MM.1S (cell line): ENCODE data around the gene ANKRD34B.

ENCODE experiments used
- DNase-seq: peaks from one replicate; pipeline ENCODE4 v3.0.0-alpha.2; 2015
- H2AFZ ChIP-seq: fragments of 300-600 bp; sonication (generic); 2 replicates; pipeline ENCODE4 v1.6.0; 2016; ENCODE audit warnings: antibody characterized with exemption, low read length
- H3F3A ChIP-seq: fragments of 300-600 bp; sonication (generic); 2 replicates; pipeline ENCODE4 v1.6.1; 2016; ENCODE audit warnings: mild to moderate bottlenecking, antibody characterized with exemption, low read length, moderate library complexity, mixed read lengths; ENCODE audit not compliant: insufficient read depth
- H3K27ac ChIP-seq: fragments of 300-600 bp; sonication (generic); 2 replicates; pipeline ENCODE4 v1.5.1; 2016; ENCODE audit warnings: mild to moderate bottlenecking, low read length
- H3K27me3 ChIP-seq: fragments of 300-600 bp; sonication (generic); replicated peaks from 2 replicates; pipeline ENCODE4 v1.6.0; 2016; ENCODE audit warnings: low read length; ENCODE audit not compliant: insufficient read depth
- H3K36me3 ChIP-seq: fragments of 300-600 bp; sonication (generic); replicated peaks from 2 replicates; pipeline ENCODE4 v1.6.1; 2016; ENCODE audit warnings: mild to moderate bottlenecking, low read length, mixed read lengths; ENCODE audit not compliant: insufficient read depth
- H3K4me1 ChIP-seq: fragments of 300-600 bp; sonication (generic); 2 replicates; pipeline ENCODE4 v1.6.1; 2016; ENCODE audit warnings: low read length, mixed read lengths
- H3K4me2 ChIP-seq: fragments of 300-600 bp; sonication (generic); 2 replicates; pipeline ENCODE4 v1.6.0; 2016; ENCODE audit warnings: low read depth, low read length
- H3K4me3 ChIP-seq: fragments of 300-600 bp; sonication (generic); 2 replicates; pipeline ENCODE4 v1.5.1; 2016; ENCODE audit warnings: low read length, mixed read lengths
- H3K79me2 ChIP-seq: fragments of 300-600 bp; sonication (generic); 2 replicates; pipeline ENCODE4 v1.6.1; 2016; ENCODE audit warnings: mixed run types, low read length, mixed read lengths
- H3K9ac ChIP-seq: fragments of 300-600 bp; sonication (generic); 2 replicates; pipeline ENCODE4 v1.6.1; 2016; ENCODE audit warnings: low read length, mixed read lengths
- H3K9me2 ChIP-seq: fragments of 300-600 bp; sonication (generic); replicated peaks from 2 replicates; pipeline ENCODE4 v1.6.1; 2016; ENCODE audit warnings: mild to moderate bottlenecking, low read length, mixed read lengths; ENCODE audit not compliant: insufficient read depth
- H3K9me3 ChIP-seq: fragments of 300-600 bp; sonication (generic); replicated peaks from 2 replicates; pipeline ENCODE4 v1.6.1; 2016; ENCODE audit warnings: mild to moderate bottlenecking, low read length, mixed read lengths; ENCODE audit not compliant: insufficient read depth
- H4K20me1 ChIP-seq: fragments of 300-600 bp; sonication (generic); 2 replicates; pipeline ENCODE4 v1.6.1; 2016; ENCODE audit warnings: mild to moderate bottlenecking, low read length, moderate library complexity, mixed read lengths; ENCODE audit not compliant: insufficient read depth
- CTCF ChIP-seq: fragments of 300-600 bp; sonication (generic); IDR thresholded peaks from 2 replicates; pipeline ENCODE4 v1.5.1; 2016; ENCODE audit warnings: antibody characterized with exemption, low read length, mixed read lengths
- EZH2 ChIP-seq: fragments of 300-600 bp; sonication (generic); optimal IDR thresholded peaks from 2 replicates; pipeline ENCODE3; 2017; ENCODE audit warnings: low read depth, mild to moderate bottlenecking, antibody characterized with exemption, low read length, mixed read lengths
- EZH2phosphoT487 ChIP-seq: fragments of 300-600 bp; sonication (generic); IDR thresholded peaks from 2 replicates; pipeline ENCODE4 v1.6.1; 2018; ENCODE audit warnings: antibody characterized with exemption, low read length

ANKRD34B gene

GRCh38 chr5:80607832-80608231, 37.8 kb upstream of the ANKRD34B start:
- Histone ChIP-seq H3K4me3 (no peak overlapping the region), H3K4me2 (no peak overlapping the region), H3K9ac (no peak overlapping the region), H3K9me3 (no peaks in the 10 kb centered on the region), H3F3A (no peaks in the 10 kb centered on the region), H3K79me2 (no peaks in the 10 kb centered on the region), H3K4me1 (no peaks in the 10 kb centered on the region), H4K20me1 (no peaks in the 10 kb centered on the region), H3K27me3 (no peaks in the 10 kb centered on the region), H3K36me3 (no peaks in the 10 kb centered on the region), H3K9me2 (no peaks in the 10 kb centered on the region), H3K27ac (no peak overlapping the region), H2AFZ (no peak overlapping the region)
- TF ChIP-seq CTCF: no peak
- no peak for TF ChIP-seq EZH2phosphoT487
- no peak for TF ChIP-seq EZH2
- DNase-seq: peak; percentile 21

DNA sequence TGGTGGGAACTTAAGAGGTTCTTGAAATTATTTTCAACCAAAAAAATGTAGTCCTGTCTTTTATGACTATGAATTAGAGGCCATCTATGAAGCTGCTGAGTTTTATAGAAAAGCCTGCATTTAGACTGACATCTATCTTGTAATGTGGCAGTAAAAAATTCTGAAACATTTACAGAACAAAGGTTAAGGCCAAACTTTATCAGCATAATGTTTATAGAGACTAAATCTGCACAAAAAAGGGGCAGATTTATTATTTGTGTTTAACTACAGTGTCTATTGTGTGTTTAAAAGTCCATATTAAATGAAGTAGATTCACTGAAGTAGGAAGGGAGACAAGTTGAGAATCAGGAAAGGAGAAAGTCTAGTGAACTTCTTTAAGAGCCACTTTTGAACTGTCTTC, 37.3 kb upstream of the ANKRD34B start:
- no peaks in the 10 kb centered on the region for H3K4me1 ChIP-seq
- no peaks in the 10 kb centered on the region for H3K9me2 ChIP-seq
- no peaks in the 10 kb centered on the region for H3K9me3 ChIP-seq
- DNase-seq: no peak
- H3K9ac ChIP-seq: no peak overlapping the region
- H3K27me3 ChIP-seq: no peaks in the 10 kb centered on the region
- H3K27ac ChIP-seq: no peak overlapping the region
- H2AFZ ChIP-seq: no peak overlapping the region
- H3K79me2 ChIP-seq: no peaks in the 10 kb centered on the region
- no peaks in the 10 kb centered on the region for H3K36me3 ChIP-seq
- TF ChIP-seq EZH2 (no peak), CTCF (no peak), EZH2phosphoT487 (no peak)
- no peak overlapping the region for H3K4me2 ChIP-seq
- H3F3A ChIP-seq: no peaks in the 10 kb centered on the region
- no peak overlapping the region for H3K4me3 ChIP-seq
- H4K20me1 ChIP-seq: no peaks in the 10 kb centered on the region

DNA sequence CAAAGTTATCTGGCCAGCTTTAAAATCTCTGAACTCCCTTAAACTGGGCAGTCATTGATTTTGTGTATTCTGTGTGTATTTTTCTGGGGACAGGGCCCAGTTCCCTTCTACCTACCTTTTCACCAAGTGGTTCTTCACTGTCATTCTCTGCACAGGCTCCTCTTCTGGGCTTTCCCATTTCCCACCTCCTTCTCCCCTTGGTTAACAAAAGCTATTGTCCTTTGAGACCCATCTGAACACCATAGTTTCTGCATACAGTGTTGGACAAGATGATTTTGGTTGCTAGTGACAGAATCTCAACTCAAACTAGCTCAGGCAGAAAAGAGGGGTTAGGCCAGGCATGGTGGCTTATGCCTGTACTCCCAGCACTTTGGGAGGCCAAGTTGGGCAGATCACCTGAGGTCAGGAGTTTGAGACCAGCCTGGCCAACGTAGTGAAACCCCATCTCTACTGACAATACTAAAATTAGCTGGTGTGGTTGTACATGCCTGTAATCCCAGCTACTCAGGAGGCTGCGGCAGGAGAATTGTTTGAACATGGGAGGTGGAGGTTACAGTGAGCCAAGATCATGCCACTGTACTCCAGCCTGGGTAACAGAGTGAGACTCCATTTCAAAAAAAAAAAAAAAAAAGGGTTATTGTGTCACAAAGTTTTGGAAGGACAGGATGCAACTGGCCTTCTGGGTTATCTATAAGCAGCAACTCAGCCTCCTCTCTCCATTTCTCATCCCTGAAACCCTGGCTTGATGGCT, 31.0 kb upstream of the ANKRD34B start:
- Histone ChIP-seq H3K4me3 (no peak overlapping the region), H3K27ac (no peak overlapping the region), H3K9ac (no peak overlapping the region), H3F3A (no peaks in the 10 kb centered on the region), H3K9me2 (no peaks in the 10 kb centered on the region), H3K27me3 (no peaks in the 10 kb centered on the region), H3K4me2 (no peak overlapping the region), H3K4me1 (no peaks in the 10 kb centered on the region), H2AFZ (no peak overlapping the region), H3K79me2 (no peaks in the 10 kb centered on the region), H4K20me1 (no peaks in the 10 kb centered on the region), H3K9me3 (no peaks in the 10 kb centered on the region), H3K36me3 (no peaks in the 10 kb centered on the region)
- no peak for DNase-seq
- TF ChIP-seq CTCF (no peak), EZH2phosphoT487 (no peak), EZH2 (no peak)
